Measurements from ENCODE around the gene CCDC102A. TPM values are rescaled to one million over a fixed set of nuclear protein-coding genes. Genes with fewer than 3 reads are reported as not detected.
"Not testable (repeated sequence)": the region's sequence is repeated elsewhere in the genome, so short reads cannot be mapped to it uniquely, and the experiment has no call there.

Gene CCDC102A
- total RNA-seq, 1 donor from 2014 or later: 15.5 TPM

GRCh38 chr16:57555831-57556230, 19.5 kb upstream of the CCDC102A start:
- CTCF ChIA-PET: no interaction called here
- Mint-ChIP-seq H3K9me3 (peaks cover 11% of the 10 kb centered on the region), H3K27ac (peak overlapping the region; percentile 43), H3K4me3 (no peak overlapping the region), H3K27me3 (no peaks in the 10 kb centered on the region), H3K4me1 (peaks cover 68% of the 10 kb centered on the region), H3K36me3 (ENCODE audit: low read depth) (peaks cover 63% of the 10 kb centered on the region)
- ATAC-seq (ENCODE audit: low read depth) (no peak), DNase-seq (no peak)
- TF ChIP-seq, protein P1, sequence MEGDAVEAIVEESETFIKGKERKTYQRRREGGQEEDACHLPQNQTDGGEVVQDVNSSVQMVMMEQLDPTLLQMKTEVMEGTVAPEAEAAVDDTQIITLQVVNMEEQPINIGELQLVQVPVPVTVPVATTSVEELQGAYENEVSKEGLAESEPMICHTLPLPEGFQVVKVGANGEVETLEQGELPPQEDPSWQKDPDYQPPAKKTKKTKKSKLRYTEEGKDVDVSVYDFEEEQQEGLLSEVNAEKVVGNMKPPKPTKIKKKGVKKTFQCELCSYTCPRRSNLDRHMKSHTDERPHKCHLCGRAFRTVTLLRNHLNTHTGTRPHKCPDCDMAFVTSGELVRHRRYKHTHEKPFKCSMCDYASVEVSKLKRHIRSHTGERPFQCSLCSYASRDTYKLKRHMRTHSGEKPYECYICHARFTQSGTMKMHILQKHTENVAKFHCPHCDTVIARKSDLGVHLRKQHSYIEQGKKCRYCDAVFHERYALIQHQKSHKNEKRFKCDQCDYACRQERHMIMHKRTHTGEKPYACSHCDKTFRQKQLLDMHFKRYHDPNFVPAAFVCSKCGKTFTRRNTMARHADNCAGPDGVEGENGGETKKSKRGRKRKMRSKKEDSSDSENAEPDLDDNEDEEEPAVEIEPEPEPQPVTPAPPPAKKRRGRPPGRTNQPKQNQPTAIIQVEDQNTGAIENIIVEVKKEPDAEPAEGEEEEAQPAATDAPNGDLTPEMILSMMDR (IDR thresholded peaks at IDR 0.05): no peak
- intact Hi-C loops (cut with micrococcal nuclease): loop anchor here (2.0 to 5.0 kb wide), 3 partner anchors 19 to 34 kb away; partner anchors contain the start of gene CCDC102A
- POLR2A ChIA-PET: no interaction called here

- Mint-ChIP-seq H3K4me3 (no peak overlapping the region), H3K4me1 (peaks cover 79% of the 10 kb centered on the region), H3K9me3 (peaks cover 4% of the 10 kb centered on the region), H3K27ac (peak overlapping the region; percentile 25), H3K36me3 (ENCODE audit: low read depth) (peaks cover 56% of the 10 kb centered on the region), H3K27me3 (no peaks in the 10 kb centered on the region)
- CTCF ChIA-PET: interaction anchor here (1.0 kb wide), 1 partner anchor 25 kb away, joined by 3 read pairs; no protein-coding TSS in a partner anchor
- TF ChIP-seq, protein P1 (IDR thresholded peaks at IDR 0.05): no peak
- POLR2A ChIA-PET: interaction anchor here (3.2 kb wide), 1 partner anchor 14 kb away, joined by 14 read pairs; the partner anchor contains the start of gene CCDC102A
- ATAC-seq (ENCODE audit: low read depth): no peak
- no peak for DNase-seq
- intact Hi-C loops (cut with micrococcal nuclease): no loop called here
Measured at GRCh38 chr16:57551057-57551456, 14.7 kb upstream of the CCDC102A start.

DNA sequence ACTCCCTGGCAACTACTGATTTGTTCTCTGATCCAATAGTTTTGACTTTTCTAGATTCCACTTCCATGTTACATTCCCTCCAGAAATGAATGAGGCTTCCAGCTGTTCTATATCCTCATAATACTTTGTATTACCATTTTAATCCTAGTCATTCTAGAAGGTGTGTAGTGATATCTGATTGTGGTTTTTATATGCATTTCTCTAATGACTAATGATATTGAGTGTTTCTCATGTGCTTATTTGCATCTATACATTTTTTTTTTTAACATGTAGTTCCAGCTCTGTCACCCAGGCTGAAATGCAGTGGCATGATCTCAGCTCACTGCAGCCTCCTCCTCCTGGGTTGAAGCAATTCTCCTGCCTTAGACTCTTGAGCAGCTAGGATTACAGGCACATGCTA, 13.4 kb upstream of the CCDC102A start:
- H3K27ac Mint-ChIP-seq: peak overlapping the region; percentile 46
- intact Hi-C loops (cut with micrococcal nuclease): no loop called here
- H3K36me3 Mint-ChIP-seq (ENCODE audit: low read depth): peaks cover 48% of the 10 kb centered on the region
- ATAC-seq (ENCODE audit: low read depth): no peak
- H3K27me3 Mint-ChIP-seq: no peaks in the 10 kb centered on the region
- no peak overlapping the region for H3K4me3 Mint-ChIP-seq
- no peaks in the 10 kb centered on the region for H3K9me3 Mint-ChIP-seq
- peaks cover 81% of the 10 kb centered on the region for H3K4me1 Mint-ChIP-seq
- DNase-seq: no peak
- ChIA-PET CTCF (no interaction called here), POLR2A (interaction anchor here (1.7 kb wide), 1 partner anchor 12 kb away, joined by 13 read pairs; the partner anchor contains the start of gene CCDC102A)
- TF ChIP-seq, protein P1 (IDR thresholded peaks at IDR 0.05): no peak

DNA sequence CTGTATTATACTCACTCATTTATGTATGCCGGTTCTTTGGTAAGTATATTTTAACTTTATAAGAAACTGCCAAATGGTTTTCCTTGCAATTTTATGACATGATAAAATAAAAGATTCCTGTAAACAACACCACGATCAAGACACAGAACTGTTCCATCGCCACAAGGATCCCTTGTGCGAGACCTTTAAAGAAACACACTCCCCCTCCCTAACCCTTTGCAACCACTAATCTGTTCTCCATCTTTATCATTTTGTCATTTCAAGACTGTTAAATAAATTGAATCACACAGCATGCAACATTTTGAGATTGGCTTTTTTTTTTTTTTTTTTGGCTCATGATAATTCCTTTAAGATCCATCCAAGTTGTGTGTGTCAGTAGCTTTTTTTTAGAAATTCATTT, 12.0 kb upstream of the CCDC102A start:
- Mint-ChIP-seq H3K9me3 (no peaks in the 10 kb centered on the region), H3K27me3 (no peaks in the 10 kb centered on the region), H3K4me3 (no peak overlapping the region), H3K36me3 (ENCODE audit: low read depth) (peaks cover 44% of the 10 kb centered on the region), H3K4me1 (peaks cover 88% of the 10 kb centered on the region), H3K27ac (no peak overlapping the region)
- ATAC-seq (ENCODE audit: low read depth): no peak
- TF ChIP-seq, protein P1 (IDR thresholded peaks at IDR 0.05): no peak
- intact Hi-C loops (cut with micrococcal nuclease): no loop called here
- DNase-seq: no peak
- CTCF ChIA-PET: interaction anchor here (1.0 kb wide), 1 partner anchor 28 kb away, joined by 4 read pairs; no protein-coding TSS in a partner anchor
- POLR2A ChIA-PET: interaction anchor here (1.7 kb wide), 1 partner anchor 11 kb away, joined by 13 read pairs; the partner anchor contains the start of gene CCDC102A

DNA sequence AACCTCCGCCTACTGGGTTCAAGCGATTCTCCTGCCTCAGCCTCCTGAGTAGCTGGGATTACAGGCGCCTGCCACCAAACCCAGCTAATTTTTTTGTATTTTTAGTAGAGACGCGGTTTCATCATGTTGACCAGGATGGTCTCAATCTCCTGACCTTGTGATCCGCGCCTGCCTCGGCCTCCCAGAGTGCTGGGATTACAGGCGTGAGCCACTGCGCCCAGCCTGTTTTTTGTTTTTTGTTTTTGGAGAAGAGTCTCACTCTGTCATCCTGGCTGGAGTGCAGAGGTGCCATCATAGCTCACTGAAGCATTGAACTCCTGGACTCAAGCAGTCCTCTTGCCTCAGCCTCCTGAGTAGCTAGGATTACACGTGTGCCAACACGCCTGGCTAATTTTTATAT, 11.2 kb upstream of the CCDC102A start:
- H3K4me3 Mint-ChIP-seq; intact Hi-C loops (cut with micrococcal nuclease); DNase-seq; H3K27me3 Mint-ChIP-seq; H3K27ac Mint-ChIP-seq; ATAC-seq (ENCODE audit: low read depth); H3K9me3 Mint-ChIP-seq: not testable (repeated sequence)
- Mint-ChIP-seq H3K36me3 (ENCODE audit: low read depth) (peaks cover 37% of the 10 kb centered on the region), H3K4me1 (peaks cover 86% of the 10 kb centered on the region)
- ChIA-PET POLR2A (interaction anchor here (4.4 kb wide), 1 partner anchor 12 kb away, joined by 26 read pairs; the partner anchor contains the start of gene CCDC102A), CTCF (interaction anchor here (1.6 to 2.1 kb wide), 2 partner anchors 29 to 34 kb away, joined by 4 to 7 read pairs; no protein-coding TSS in a partner anchor)
